Tibial artery (tissue), 4 donors: ENCODE results near the gene MAST1.
A peak's percentile ranks its signal among the peaks of the same experiment; 100 is the strongest.

Experiments used
- DNase-seq, 2 donors: peaks; one replicate each; pipeline ENCODE4 v3.0.0-alpha.2; 2019
- H3K27ac ChIP-seq, 2 donors: fragments of 200-600 bp; sonication (generic) in 1 of 2; 1 replicate in 1 of 2; 2 replicates in 1 of 2; pipeline ENCODE4 v1.5.1; 2018 to 2019; ENCODE audit warnings: mild to moderate bottlenecking in 1 of 2
- H3K27me3 ChIP-seq, 2 donors: fragments of 200-600 bp; sonication (generic) in 1 of 2; one replicate each; pipeline versions ENCODE4 v1.5.1 to v1.6.0; 2016 to 2019
- H3K36me3 ChIP-seq, 3 donors: fragments of 200-600 bp; sonication (generic) in 2 of 3; one replicate each; pipeline ENCODE4 v1.5.1; 2016 to 2019; ENCODE audit warnings: mild to moderate bottlenecking in 2 of 3
- H3K4me1 ChIP-seq, 4 donors: fragments of 200-600 bp; sonication (generic) in 2 of 4; 1 replicate in 3 of 4; 2 replicates in 1 of 4; pipeline ENCODE4 v1.5.1; 2016 to 2019
- H3K4me3 ChIP-seq, 2 donors: fragments of 200-600 bp; sonication (generic) in 1 of 2; 1 replicate in 1 of 2; 2 replicates in 1 of 2; pipeline ENCODE4 v1.5.1; 2018 to 2019; ENCODE audit warnings: mild to moderate bottlenecking in 2 of 2
- H3K9me3 ChIP-seq, 3 donors: fragments of 200-600 bp; sonication (generic) in 1 of 3; one replicate each; pipeline ENCODE4 v1.5.1; 2016 to 2019
- intact Hi-C: fragments of 100-400 bp; cut with DNase I; formaldehyde crosslinking; loops from one replicate; pipeline ENCODE4 v1.15.0; 2023; ENCODE audit warnings: low total_unique reads
- TF ChIP-seq, protein P1 (sequence below), 2 experiments: fragments of 200-600 bp in 1 of 2; fragments of 450-650 bp in 1 of 2; IDR thresholded peaks; one replicate each; pipeline ENCODE4 v1.5.1; 2017 to 2019; ENCODE audit warnings: antibody characterized with exemption in 2 of 2, mild to moderate bottlenecking in 1 of 2, moderate library complexity in 1 of 2

The MAST1 gene

DNA sequence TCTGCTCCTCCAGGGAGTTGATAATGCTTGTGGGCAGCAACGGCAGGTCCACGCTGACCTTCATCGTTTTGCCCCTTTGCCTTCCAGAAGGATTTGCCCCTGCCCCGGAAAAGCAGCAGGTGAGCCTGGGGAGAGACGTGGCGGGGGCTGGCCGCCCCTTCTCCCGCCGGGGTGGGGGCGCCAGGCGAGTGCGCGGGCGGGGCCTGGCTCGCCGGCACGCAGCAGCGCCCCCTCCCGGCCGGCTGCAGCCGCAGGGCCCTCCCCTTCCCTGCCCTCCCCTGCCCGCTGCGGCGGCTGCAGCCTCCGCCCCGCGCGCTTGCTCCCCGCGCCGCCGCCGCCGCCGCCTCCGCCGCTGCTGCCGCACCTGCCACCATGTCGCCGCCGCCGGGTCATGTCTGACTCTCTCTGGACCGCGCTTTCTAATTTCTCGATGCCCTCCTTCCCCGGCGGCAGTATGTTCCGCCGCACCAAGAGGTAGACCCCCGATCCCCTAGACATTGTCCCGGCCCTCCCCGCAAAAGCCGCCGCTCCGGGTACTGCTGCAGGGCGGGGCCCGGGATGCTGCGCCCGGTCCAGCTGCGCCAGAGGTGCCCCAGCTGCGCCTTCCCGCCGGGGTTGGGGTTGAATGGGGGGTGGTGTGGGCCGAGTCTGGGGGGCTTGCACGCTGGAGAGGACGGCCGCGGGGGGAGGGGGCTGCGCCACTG lies at the start of gene MAST1:
TSS of gene MAST1 (plus strand) at position 334 of the 704 bp plus-strand sequence. CDS start at position 392, 58 bp downstream.
- Histone ChIP-seq H3K27me3 (peaks cover 15 to 100% of the 10 kb centered on the region in 2 donors), H3K4me3 (peak within 1 kb of the TSS; percentile 13 to 36), H3K9me3 (no peaks in the 10 kb centered on the region), H3K4me1 (peaks cover 0 to 44% (median 30%) of the 10 kb centered on the region in 4 donors), H3K27ac (no peak within 1 kb of the TSS), H3K36me3 (no peaks in the 10 kb centered on the region)
- DNase-seq, result no peak
- TF ChIP-seq, protein P1, sequence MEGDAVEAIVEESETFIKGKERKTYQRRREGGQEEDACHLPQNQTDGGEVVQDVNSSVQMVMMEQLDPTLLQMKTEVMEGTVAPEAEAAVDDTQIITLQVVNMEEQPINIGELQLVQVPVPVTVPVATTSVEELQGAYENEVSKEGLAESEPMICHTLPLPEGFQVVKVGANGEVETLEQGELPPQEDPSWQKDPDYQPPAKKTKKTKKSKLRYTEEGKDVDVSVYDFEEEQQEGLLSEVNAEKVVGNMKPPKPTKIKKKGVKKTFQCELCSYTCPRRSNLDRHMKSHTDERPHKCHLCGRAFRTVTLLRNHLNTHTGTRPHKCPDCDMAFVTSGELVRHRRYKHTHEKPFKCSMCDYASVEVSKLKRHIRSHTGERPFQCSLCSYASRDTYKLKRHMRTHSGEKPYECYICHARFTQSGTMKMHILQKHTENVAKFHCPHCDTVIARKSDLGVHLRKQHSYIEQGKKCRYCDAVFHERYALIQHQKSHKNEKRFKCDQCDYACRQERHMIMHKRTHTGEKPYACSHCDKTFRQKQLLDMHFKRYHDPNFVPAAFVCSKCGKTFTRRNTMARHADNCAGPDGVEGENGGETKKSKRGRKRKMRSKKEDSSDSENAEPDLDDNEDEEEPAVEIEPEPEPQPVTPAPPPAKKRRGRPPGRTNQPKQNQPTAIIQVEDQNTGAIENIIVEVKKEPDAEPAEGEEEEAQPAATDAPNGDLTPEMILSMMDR (IDR thresholded peaks at IDR 0.05), result peak in 1 of 2 experiments; percentile 18
- intact Hi-C loops, result no loop called here

DNA sequence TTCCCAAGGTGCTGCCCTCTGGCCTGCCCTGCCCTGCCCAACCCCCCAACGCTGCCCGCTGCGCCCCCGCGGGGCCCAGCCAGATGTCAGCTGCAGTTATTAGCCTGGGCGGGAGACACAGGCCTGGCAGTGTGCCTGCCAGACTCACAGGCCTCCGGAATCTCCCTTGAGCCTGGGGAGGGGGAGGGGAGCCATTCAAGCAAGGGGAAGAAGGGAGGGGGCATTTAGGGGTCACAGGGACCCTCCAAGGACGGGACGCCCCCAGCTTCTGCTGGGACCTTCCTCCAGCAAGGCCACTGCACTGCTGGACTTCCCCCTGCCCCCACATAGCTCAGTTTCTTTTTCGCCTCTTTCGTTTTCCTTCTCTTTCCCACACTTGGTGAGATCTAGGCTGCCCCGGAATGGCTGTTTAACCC lies 49.6 kb upstream of the MAST1 start:
- peaks cover 4 to 64% (median 58%) of the 10 kb centered on the region in 4 donors for H3K4me1 ChIP-seq
- no peaks in the 10 kb centered on the region for H3K9me3 ChIP-seq
- H3K36me3 ChIP-seq, result peaks cover 0 to 13% (median 9%) of the 10 kb centered on the region in 3 donors
- H3K4me3 ChIP-seq, result peak overlapping the region; percentile 86 to 96
- peak; percentile 86 to 93 for DNase-seq
- H3K27me3 ChIP-seq, result no peaks in the 10 kb centered on the region
- TF ChIP-seq, protein P1 (IDR thresholded peaks at IDR 0.05), result no peak
- intact Hi-C loops, result no loop called here
- peak overlapping the region; percentile 98 to 99 for H3K27ac ChIP-seq

DNA sequence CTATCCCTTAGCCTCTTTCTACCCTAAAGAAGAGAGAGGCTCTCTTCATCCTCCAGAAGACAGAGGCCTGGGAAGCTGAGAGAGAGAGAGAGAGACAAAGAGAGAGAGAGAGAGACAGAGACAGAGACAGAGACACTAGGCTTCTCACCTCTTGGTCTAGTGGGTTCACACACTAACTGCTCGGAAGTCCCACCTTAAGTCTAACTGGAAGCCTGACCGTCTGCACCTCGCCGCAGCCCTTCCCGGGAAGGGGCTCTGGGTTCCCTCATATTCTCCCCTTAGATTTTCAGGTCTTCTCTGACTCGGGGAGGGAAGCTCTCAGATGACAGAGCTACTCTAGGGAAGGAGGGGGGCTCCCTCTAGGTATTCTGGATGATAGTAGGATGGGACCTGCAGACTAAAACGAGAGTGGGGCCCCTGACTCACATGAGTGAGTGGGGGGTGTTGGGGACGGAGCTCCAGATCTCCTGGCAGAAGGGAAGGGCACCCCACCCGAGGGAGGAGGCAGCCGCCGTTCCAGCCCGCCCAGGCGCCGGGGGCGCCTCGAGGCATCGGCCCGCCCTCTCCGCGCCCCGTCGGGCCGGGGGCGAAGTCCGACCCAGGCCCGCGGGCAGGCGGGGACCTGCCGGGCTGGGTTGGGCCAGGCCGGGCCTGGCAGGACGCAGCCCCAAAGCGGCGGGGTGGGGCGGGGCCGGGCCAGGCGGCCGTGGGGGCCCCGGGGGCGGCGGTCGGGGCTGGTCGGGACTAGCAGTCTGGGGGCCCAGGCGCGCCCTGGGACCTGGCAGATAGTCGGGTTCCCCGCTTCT lies 49.0 kb upstream of the MAST1 start:
- no peaks in the 10 kb centered on the region for H3K27me3 ChIP-seq
- peaks cover 0 to 63% (median 58%) of the 10 kb centered on the region in 4 donors for H3K4me1 ChIP-seq
- DNase-seq, result no peak
- TF ChIP-seq, protein P1 (IDR thresholded peaks at IDR 0.05), result no peak
- peak overlapping the region; percentile 86 to 96 for H3K4me3 ChIP-seq
- H3K36me3 ChIP-seq, result peaks cover 0 to 13% (median 9%) of the 10 kb centered on the region in 3 donors
- H3K9me3 ChIP-seq, result no peaks in the 10 kb centered on the region
- intact Hi-C loops, result no loop called here
- H3K27ac ChIP-seq, result peak overlapping the region; percentile 98 to 99

DNA sequence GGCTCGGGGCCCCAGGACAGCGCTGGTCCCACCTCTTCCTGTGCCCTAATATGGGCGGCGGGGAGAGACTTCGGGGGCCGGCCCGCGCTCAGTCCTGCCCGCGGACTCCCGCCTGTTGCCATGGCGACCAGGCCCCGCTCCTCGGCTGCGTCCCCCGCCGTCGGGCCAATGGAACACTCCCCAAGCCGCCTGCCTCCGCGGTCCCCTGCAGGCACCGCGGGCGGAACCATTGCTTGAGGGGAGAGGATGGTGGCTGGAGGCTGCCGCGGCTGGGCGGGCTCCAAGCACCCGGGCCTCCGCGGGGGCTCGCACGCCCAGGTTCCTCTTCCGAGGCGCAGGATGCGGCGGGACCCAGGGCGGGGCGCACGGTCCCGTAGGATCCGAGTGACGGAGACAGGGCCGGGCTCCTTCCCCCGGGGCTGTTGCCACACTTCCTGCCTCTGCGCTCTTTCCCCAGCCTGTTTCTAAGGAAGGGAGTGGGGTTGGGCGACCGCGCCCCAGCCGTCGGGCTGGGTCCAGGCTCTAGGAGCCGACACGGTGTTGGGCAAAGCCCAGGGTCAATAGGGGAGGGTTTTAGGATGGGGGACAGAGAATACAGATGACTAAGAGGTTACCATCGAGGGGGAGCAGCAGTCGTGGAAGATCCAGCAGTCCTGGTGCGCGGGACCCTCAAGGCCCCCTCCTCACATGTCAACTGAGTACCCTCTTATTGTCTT lies 48.3 kb upstream of the MAST1 start:
- intact Hi-C loops, result loop anchor here (10.0 kb wide), 1 partner anchor 1055 kb away; no protein-coding TSS in a partner anchor
- TF ChIP-seq, protein P1 (IDR thresholded peaks at IDR 0.05), result no peak
- Histone ChIP-seq H3K27me3 (no peaks in the 10 kb centered on the region), H3K27ac (peak overlapping the region; percentile 98 to 99), H3K4me3 (peak overlapping the region; percentile 86 to 96), H3K4me1 (peaks cover 0 to 62% (median 54%) of the 10 kb centered on the region in 4 donors), H3K36me3 (peaks cover 0 to 13% (median 9%) of the 10 kb centered on the region in 3 donors), H3K9me3 (no peaks in the 10 kb centered on the region)
- DNase-seq, result peak; percentile 97 to 99
